Left ventricle myocardium inferior (tissue), 1 donor: ENCODE data around the gene PLEKHJ1. TPM values are rescaled to one million over a fixed set of nuclear protein-coding genes. Genes with fewer than 3 reads are reported as not detected.

Experiments
- DNase-seq: peaks from one replicate; pipeline ENCODE4 v3.0.0-alpha.2; 2020
- H3K27ac ChIP-seq: fragments of 200-600 bp; replicated peaks from 2 replicates; pipeline ENCODE4 v1.8.0; 2021
- H3K27me3 ChIP-seq: fragments of 200-600 bp; 2 replicates; pipeline ENCODE4 v1.8.0; 2021; ENCODE audit warnings: low read depth
- H3K36me3 ChIP-seq: fragments of 200-600 bp; 2 replicates; pipeline ENCODE4 v1.8.0; 2021
- H3K4me1 ChIP-seq: fragments of 200-600 bp; 2 replicates; pipeline ENCODE4 v1.8.0; 2021
- H3K4me3 ChIP-seq: fragments of 200-600 bp; 2 replicates; pipeline ENCODE4 v1.8.0; 2021; ENCODE audit warnings: mild to moderate bottlenecking, moderate library complexity
- H3K9me3 ChIP-seq: fragments of 200-600 bp; replicated peaks from 2 replicates; pipeline ENCODE4 v1.8.0; 2021
- intact Hi-C: fragments of 100-400 bp; cut with micrococcal nuclease; formaldehyde crosslinking; loops from one replicate; pipeline ENCODE4 v1.11.0; 2022
- total RNA-seq: library from RNA; stranded (reverse); fragmentation: NEBNext Ultra II Directional; extraction: Animal tissue kit (Norgen Biotek cat#: 25700); gene quantifications from one replicate; pipeline ENCODE4 v1.2.1, GENCODE V29; 2021
- TF ChIP-seq, protein P1 (sequence below): fragments of 200-600 bp; IDR thresholded peaks from 2 replicates; pipeline ENCODE4 v1.8.0; 2021; ENCODE audit warnings: antibody characterized with exemption, mild to moderate bottlenecking, borderline replicate concordance
- donor health status: DM: no; HTN: yes; CAD: no; lungs with severe emphysema.

PLEKHJ1 gene
- total RNA-seq, 1 donor from 2014 or later = 47.8 TPM

GRCh38 chr19:2266183-2266993 is 30.3 kb upstream of the PLEKHJ1 start:
- DNase-seq = peak; percentile 89
- Histone ChIP-seq H3K4me1 (peaks cover 33% of the 10 kb centered on the region), H3K4me3 (no peak overlapping the region), H3K36me3 (peaks cover 4% of the 10 kb centered on the region), H3K27ac (peak overlapping the region; percentile 34), H3K27me3 (no peaks in the 10 kb centered on the region), H3K9me3 (no peaks in the 10 kb centered on the region)
- TF ChIP-seq, protein P1, sequence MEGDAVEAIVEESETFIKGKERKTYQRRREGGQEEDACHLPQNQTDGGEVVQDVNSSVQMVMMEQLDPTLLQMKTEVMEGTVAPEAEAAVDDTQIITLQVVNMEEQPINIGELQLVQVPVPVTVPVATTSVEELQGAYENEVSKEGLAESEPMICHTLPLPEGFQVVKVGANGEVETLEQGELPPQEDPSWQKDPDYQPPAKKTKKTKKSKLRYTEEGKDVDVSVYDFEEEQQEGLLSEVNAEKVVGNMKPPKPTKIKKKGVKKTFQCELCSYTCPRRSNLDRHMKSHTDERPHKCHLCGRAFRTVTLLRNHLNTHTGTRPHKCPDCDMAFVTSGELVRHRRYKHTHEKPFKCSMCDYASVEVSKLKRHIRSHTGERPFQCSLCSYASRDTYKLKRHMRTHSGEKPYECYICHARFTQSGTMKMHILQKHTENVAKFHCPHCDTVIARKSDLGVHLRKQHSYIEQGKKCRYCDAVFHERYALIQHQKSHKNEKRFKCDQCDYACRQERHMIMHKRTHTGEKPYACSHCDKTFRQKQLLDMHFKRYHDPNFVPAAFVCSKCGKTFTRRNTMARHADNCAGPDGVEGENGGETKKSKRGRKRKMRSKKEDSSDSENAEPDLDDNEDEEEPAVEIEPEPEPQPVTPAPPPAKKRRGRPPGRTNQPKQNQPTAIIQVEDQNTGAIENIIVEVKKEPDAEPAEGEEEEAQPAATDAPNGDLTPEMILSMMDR = no peak
- intact Hi-C loops = no loop called here

DNA sequence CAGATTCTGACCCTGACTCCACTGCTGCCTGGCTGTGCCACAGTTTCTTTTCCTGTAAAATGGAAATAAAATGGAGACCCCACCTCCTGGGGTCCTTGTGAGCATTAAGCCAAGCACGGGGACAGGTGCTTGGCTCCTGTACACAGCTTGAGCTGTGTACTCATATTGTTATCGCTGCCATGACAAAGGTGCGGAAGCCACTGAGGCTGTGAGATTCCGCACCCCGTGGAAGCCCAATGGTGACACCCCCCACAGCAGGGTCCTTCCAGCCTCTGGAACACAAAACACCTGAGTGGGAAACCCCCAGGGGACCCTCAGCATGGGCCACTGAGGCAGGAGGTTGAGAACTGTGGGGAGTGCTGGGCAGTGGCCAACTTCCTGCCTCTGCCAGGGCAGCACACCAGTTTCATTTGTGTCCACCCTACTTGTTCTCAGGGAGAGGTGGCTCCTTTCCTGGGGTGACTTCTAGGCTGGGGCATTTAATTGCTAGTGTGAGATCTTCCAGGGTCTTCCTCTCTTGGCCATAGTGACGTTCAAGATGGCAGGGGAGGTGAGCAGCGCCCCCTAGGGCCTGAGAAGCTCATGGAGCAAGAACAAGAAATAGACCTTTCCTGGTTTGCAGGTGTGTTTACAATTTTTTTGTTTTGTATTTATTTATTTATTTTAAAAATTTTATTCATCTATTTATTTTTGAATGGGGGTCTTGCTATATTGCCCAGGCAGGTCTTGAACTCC is 25.5 kb upstream of the PLEKHJ1 start:
- Histone ChIP-seq H3K4me3 (no peak overlapping the region), H3K36me3 (no peaks in the 10 kb centered on the region), H3K9me3 (no peaks in the 10 kb centered on the region), H3K4me1 (peaks cover 4% of the 10 kb centered on the region), H3K27ac (no peak overlapping the region), H3K27me3 (no peaks in the 10 kb centered on the region)
- intact Hi-C loops = no loop called here
- DNase-seq = no peak
- TF ChIP-seq, protein P1 = peak; percentile 65

DNA sequence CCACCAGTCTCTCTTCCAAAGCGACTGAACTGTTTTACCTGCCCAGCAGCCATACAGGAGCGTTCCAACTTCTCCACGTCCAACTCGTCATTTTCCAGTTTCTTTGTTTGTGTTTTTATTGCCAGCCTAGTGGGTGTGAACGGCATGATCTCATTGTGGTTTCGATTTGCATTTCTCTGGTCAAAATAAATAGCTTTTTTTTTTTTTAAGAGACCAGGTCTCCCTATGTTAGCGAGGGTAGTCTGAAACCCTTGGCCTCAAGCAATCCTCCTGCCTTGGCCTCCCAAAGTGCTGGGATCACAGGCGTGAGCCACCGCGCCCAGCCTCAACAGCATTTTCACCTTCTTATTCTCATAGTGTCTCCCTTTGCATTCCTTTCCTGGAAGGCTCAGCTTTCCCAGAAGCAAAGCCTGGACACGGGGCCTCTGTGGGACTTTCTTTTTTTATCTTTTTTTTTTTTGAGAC is 24.2 kb upstream of the PLEKHJ1 start:
- no peak overlapping the region for H3K27ac ChIP-seq
- no peak overlapping the region for H3K4me3 ChIP-seq
- H3K27me3 ChIP-seq = peaks cover 8% of the 10 kb centered on the region
- H3K36me3 ChIP-seq = no peaks in the 10 kb centered on the region
- no peaks in the 10 kb centered on the region for H3K4me1 ChIP-seq
- no peaks in the 10 kb centered on the region for H3K9me3 ChIP-seq
- no peak for DNase-seq
- intact Hi-C loops = no loop called here
- TF ChIP-seq, protein P1 = no peak

GRCh38 chr19:2259336-2259735 is 23.2 kb upstream of the PLEKHJ1 start:
- intact Hi-C loops = no loop called here
- no peaks in the 10 kb centered on the region for H3K4me1 ChIP-seq
- DNase-seq = no peak
- no peaks in the 10 kb centered on the region for H3K36me3 ChIP-seq
- H3K27ac ChIP-seq = no peak overlapping the region
- H3K9me3 ChIP-seq = no peaks in the 10 kb centered on the region
- no peak overlapping the region for H3K4me3 ChIP-seq
- TF ChIP-seq, protein P1 = no peak
- peaks cover 18% of the 10 kb centered on the region for H3K27me3 ChIP-seq

DNA sequence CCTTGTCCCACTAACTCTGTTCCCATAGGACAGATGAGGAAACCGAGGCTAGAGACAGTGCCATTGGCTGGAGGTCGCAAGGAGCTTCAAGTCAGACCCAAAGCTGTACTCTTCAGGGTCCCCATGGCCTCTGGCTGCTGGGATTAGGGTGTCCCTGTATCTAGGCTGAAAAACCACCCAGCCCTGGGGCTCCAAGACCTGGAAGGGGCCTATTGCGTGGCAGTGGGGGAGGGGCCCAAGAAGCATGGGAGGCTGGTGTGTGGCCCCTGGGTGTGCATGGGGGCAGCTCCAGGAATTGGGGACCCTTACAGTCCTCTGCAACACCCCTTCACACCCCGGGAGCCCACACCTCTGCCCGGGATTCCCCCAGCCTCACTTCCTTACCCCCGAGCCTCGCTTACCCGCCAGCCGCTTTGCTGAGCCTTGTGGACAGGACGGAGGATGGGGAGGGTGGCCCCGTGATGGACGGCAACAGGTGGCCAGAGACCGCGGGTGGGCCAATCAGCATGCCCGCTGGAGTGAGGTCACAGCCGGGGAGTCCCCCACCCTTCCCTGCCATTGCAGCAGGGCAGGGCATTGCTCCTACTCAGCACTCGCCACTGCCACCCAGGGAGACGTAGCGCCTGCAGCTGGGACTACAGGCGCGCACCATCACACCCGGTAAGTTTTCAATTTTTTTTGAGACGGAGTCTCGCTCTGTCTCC is 20.0 kb upstream of the PLEKHJ1 start, which contains the start of gene JSRP1:
TSS of gene JSRP1 (minus strand) at position 436 of the 704 bp plus-strand sequence. CDS start 1,103 bp downstream, outside the sequence.
- H3K4me3 ChIP-seq = no peak within 1 kb of the TSS

More for the DNA sequence above, 20.0 kb upstream of the PLEKHJ1 start, which contains the start of gene JSRP1:
- H3K4me1 ChIP-seq = peaks cover 29% of the 10 kb centered on the region
- no peaks in the 10 kb centered on the region for H3K36me3 ChIP-seq
- no peaks in the 10 kb centered on the region for H3K9me3 ChIP-seq
- intact Hi-C loops = no loop called here
- peaks cover 50% of the 10 kb centered on the region for H3K27me3 ChIP-seq
- DNase-seq = no peak
- no peak within 1 kb of the TSS for H3K27ac ChIP-seq
- TF ChIP-seq, protein P1 = no peak
